Measurements from ENCODE around the gene SNX2.

DNA sequence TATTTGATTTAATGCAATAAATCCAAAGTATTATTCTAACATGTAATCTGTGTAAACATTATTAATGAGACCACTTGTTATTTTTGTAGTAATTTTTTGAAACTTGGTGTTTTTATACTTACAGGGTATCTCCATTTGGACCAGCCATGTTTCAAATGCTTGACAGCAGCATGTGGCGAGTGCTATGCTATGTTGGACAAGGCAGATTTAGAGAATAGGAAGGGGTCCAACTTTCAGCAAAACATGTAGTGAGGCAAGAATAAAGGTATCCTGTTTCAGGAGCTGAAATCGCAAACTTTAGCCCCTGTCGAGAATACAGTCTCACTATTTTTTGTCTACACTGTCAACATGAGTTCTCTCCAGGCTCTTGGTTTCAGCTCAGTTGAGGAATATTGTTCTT is 104.2 kb downstream of the SNX2 start:
- TF ChIP-seq, protein P1, sequence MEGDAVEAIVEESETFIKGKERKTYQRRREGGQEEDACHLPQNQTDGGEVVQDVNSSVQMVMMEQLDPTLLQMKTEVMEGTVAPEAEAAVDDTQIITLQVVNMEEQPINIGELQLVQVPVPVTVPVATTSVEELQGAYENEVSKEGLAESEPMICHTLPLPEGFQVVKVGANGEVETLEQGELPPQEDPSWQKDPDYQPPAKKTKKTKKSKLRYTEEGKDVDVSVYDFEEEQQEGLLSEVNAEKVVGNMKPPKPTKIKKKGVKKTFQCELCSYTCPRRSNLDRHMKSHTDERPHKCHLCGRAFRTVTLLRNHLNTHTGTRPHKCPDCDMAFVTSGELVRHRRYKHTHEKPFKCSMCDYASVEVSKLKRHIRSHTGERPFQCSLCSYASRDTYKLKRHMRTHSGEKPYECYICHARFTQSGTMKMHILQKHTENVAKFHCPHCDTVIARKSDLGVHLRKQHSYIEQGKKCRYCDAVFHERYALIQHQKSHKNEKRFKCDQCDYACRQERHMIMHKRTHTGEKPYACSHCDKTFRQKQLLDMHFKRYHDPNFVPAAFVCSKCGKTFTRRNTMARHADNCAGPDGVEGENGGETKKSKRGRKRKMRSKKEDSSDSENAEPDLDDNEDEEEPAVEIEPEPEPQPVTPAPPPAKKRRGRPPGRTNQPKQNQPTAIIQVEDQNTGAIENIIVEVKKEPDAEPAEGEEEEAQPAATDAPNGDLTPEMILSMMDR (IDR thresholded peaks at IDR 0.05; ENCODE audit: low read depth, low read length, missing input control): no peak
- TF ChIP-seq TAF1 (conservative IDR thresholded peaks at IDR 0.05) (no peak), RAD21 (IDR thresholded peaks at IDR 0.05) (no peak), JUND (IDR thresholded peaks at IDR 0.05) (no peak), SP1 (IDR thresholded peaks at IDR 0.05) (no peak), EGR1 (IDR thresholded peaks at IDR 0.05; ENCODE audit: low read depth in 2 of 2) (no peak)
- TF ChIP-seq, protein P2, sequence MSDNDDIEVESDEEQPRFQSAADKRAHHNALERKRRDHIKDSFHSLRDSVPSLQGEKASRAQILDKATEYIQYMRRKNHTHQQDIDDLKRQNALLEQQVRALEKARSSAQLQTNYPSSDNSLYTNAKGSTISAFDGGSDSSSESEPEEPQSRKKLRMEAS (IDR thresholded peaks at IDR 0.05): no peak
- TF ChIP-seq, protein P3, sequence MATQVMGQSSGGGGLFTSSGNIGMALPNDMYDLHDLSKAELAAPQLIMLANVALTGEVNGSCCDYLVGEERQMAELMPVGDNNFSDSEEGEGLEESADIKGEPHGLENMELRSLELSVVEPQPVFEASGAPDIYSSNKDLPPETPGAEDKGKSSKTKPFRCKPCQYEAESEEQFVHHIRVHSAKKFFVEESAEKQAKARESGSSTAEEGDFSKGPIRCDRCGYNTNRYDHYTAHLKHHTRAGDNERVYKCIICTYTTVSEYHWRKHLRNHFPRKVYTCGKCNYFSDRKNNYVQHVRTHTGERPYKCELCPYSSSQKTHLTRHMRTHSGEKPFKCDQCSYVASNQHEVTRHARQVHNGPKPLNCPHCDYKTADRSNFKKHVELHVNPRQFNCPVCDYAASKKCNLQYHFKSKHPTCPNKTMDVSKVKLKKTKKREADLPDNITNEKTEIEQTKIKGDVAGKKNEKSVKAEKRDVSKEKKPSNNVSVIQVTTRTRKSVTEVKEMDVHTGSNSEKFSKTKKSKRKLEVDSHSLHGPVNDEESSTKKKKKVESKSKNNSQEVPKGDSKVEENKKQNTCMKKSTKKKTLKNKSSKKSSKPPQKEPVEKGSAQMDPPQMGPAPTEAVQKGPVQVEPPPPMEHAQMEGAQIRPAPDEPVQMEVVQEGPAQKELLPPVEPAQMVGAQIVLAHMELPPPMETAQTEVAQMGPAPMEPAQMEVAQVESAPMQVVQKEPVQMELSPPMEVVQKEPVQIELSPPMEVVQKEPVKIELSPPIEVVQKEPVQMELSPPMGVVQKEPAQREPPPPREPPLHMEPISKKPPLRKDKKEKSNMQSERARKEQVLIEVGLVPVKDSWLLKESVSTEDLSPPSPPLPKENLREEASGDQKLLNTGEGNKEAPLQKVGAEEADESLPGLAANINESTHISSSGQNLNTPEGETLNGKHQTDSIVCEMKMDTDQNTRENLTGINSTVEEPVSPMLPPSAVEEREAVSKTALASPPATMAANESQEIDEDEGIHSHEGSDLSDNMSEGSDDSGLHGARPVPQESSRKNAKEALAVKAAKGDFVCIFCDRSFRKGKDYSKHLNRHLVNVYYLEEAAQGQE (IDR thresholded peaks at IDR 0.05): no peak
- TF ChIP-seq, protein P4, sequence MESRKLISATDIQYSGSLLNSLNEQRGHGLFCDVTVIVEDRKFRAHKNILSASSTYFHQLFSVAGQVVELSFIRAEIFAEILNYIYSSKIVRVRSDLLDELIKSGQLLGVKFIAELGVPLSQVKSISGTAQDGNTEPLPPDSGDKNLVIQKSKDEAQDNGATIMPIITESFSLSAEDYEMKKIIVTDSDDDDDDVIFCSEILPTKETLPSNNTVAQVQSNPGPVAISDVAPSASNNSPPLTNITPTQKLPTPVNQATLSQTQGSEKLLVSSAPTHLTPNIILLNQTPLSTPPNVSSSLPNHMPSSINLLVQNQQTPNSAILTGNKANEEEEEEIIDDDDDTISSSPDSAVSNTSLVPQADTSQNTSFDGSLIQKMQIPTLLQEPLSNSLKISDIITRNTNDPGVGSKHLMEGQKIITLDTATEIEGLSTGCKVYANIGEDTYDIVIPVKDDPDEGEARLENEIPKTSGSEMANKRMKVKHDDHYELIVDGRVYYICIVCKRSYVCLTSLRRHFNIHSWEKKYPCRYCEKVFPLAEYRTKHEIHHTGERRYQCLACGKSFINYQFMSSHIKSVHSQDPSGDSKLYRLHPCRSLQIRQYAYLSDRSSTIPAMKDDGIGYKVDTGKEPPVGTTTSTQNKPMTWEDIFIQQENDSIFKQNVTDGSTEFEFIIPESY (IDR thresholded peaks at IDR 0.05): no peak
